Suprapubic skin (tissue), 3 donors: Measurements from ENCODE around the gene FSCN2.

Experiments used
- CTCF ChIP-seq, 2 donors: fragments of 200-600 bp in 1 of 2; fragments of 450-650 bp in 1 of 2; sonication (generic) in 1 of 2; IDR thresholded peaks; one replicate each; pipeline ENCODE4 v1.5.1; 2016 to 2019; ENCODE audit warnings: antibody characterized with exemption in 2 of 2, mild to moderate bottlenecking in 1 of 2, moderate library complexity in 1 of 2
- POLR2A ChIP-seq, 2 donors: fragments of 450-650 bp; IDR thresholded peaks; one replicate each; pipeline ENCODE4 v1.6.1; 2017; ENCODE audit warnings: antibody characterized with exemption in 2 of 2, mild to moderate bottlenecking in 2 of 2, moderate library complexity in 2 of 2

- TF ChIP-seq CTCF (IDR thresholded peaks at IDR 0.05) (peak; percentile 54 to 75), POLR2A (IDR thresholded peaks at IDR 0.05) (no peak)
These were observed 8.7 kb upstream of the FSCN2 start for GRCh38 chr17:81519284-81520020.
